ENCODE results near the gene TUBGCP5.

TUBGCP5 gene

DNA sequence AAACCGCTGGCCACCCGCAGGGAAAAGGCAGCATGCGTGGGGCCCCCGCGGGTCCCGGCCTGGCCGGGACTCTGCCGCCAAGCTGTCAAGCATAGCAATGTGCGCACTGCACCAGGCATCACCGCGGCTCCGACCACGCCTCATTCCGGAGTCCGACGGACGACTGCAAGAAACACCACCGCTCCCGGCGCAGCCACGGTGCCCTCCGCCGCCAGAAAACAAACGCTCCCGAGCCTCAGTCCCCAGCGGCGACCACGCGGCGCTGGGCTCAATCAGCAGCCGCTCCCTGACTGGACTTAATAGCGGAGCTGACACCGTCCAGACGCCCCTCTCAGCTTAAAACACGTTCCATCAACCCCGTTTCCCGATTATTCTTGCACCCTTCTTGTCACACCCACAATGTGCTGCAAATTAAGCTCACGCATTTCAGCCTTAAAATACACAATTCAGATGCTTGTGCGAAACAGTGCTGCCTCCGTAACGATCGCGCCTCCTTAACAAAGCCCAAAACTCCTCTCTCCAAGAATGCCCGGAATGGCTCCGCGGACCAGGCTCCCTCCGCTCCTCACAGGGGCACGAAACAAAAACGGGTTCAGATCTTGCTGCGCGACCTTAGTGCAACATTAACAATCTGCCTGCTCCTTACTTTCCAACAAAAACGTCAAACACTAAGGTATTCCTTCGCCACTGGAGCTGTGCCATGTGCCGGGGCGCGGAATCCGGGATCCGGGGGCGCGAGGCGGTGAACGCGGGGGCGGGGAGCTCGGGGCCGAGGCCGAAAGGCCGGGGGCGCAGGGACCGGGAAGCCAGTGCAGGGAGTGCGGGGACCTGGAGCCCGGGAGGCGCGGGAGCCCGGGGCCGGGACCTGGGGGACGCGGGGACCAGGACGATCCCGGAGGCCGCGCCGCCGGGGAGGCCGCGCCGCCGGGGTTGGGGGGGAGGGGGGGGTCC, 59.9 kb downstream of the TUBGCP5 start:
- in situ Hi-C loops (cut with MboI; ENCODE audit: low sequenced_read_pairs), result no loop called here

DNA sequence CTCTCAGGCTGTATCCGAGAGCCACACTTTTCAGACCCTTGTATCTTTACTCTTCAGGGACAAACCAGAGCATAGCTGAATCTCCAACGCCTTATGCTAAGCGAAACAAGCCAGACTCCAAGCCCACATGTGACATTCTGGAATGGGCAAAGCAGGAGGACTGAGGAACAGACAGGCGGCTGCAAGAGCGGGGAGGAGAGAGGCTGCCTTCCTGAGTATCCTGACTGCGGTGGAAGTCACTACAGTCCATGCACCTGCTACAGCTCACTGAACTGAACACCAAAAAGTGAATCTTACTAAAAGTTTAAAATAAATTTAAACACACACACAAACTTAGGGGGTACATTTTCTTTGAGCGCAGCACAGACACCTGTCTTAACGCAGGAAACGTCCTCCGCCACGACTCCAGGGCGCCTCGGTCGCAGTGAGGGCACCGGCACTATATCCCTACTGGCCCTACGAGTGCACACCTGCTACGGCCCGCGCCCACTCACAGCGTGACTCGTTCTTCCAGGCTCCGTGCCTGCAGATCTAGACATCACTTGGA, 60.6 kb downstream of the TUBGCP5 start:
- in situ Hi-C loops (cut with MboI; ENCODE audit: low sequenced_read_pairs), result no loop called here

DNA sequence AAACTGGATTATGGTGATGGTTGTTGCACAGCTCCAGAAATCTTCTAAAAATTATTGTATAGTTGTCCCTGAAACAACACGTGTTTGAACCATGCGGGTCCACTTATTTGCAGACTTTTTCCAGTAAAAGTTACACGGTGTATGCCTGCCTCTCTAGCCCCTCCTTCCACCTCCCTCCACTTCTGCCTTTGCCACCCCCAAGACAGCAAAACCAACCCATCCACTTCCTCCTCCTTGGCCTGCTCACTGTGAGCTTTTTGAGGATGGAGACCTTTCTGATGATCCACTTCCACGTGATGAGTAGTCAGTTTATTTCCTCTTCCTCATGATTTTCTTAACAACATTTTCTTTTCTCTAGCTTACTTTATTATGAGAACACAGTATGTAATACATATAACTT, 64.6 kb downstream of the TUBGCP5 start:
- in situ Hi-C loops (cut with MboI; ENCODE audit: low sequenced_read_pairs), result no loop called here

DNA sequence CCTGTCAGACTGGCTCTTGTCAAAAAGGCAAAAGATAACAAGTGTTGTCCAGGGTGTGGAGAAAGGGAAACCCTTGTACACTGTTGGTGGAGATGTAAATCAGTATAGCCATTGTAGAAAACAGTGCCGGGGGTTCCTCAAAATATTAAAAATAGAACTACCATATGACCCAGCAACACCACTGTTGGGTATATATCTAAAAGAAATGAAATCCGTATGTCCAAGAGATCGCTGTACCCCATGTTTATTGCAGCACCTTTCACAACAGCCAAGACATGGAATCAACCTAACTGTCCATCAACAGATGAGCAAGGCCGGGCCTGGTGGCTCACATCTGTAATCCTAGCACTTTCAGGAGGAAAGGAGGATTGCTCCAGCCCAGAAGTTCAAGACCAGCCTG, 65.4 kb downstream of the TUBGCP5 start:
- in situ Hi-C loops (cut with MboI; ENCODE audit: low sequenced_read_pairs), result no loop called here

DNA sequence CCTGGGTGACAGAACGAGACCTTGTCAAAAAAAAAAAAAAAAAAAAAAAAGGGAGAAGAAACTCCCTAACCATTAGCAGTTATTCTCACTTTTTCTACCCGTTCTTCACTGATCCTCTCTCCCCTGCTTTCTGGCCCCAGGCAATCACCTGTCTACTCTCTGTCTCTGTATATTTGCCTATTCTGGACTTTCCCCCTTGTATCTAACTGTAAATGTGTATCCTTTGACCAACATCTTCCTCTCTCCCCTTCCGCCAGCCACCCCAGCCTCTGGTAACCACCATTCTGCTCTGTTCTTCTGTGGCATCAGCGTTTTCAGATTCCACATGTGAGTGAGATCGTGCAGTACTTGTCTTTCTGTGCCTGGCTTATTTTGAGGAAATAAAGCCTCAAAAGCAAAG, 66.1 kb downstream of the TUBGCP5 start:
- in situ Hi-C loops (cut with MboI; ENCODE audit: low sequenced_read_pairs), result no loop called here

DNA sequence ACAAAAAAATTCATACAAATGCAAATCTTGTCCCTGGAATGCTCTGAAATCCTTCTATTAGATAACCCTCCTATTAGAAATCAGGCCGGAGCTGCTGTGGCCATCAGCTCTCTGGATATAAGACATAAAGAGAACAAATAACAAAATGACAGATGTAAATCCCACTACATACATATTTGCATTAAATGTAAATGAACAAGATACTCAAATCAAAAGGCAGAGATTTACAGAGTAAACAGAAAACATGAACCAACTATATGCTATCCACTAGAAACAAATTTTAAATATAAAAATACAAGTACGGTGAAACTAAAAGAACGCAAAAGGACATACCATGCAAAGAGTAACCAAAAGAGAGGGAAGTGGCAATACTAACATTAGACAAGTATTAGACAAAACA, 69.9 kb downstream of the TUBGCP5 start:
- in situ Hi-C loops (cut with MboI; ENCODE audit: low sequenced_read_pairs), result no loop called here

DNA sequence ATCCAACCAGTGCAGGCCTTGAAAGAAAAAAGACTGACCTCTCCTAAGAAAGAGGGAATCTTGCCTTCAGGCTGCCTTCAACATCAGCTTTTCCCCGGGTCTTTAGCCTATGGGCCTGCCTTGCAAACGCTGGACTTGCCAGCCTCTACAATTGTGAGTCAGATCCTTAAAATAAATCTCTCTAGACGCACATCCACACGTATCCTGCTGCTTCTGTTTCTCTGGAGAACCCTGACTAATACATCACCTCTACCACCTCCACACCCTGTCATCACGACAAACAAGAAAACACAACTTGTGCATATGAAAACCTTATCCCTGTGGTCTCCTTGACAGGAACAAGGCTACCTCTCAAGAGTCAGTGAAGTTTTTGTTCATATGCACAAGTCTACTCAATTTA, 71.0 kb downstream of the TUBGCP5 start:
- in situ Hi-C loops (cut with MboI; ENCODE audit: low sequenced_read_pairs), result no loop called here

DNA sequence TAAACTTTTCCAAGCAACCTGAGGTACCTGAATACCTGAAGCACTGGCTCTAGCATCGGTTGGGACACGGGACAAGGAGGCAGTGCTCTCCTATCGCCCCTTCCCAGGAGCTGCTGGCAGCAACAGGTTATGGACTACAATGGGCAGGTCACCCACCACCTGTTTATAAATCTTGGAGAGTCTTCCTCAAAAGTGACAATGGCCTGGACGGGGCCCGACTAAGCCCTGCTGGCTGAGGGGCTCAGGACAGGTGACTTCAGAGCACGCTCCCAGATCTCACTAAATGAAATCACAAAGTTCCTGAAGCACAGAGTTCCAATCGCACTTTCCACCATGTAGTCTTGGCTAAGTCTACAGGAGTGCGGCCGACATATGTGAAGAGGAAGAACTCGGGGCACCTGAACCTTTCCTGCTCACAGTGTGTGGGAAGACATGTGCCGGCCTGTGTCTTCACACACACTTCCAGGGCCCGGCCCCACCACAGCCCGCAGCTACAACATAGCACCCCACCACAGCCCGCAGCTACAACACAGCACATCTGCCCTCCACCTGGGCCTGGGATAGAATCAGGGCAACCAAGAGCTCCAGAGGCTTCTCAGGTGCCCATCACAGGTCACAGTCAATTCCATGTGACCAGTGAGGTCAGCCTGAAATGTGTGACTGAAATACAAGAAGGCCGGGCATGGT, 72.1 kb downstream of the TUBGCP5 start:
- in situ Hi-C loops (cut with MboI; ENCODE audit: low sequenced_read_pairs), result no loop called here

DNA sequence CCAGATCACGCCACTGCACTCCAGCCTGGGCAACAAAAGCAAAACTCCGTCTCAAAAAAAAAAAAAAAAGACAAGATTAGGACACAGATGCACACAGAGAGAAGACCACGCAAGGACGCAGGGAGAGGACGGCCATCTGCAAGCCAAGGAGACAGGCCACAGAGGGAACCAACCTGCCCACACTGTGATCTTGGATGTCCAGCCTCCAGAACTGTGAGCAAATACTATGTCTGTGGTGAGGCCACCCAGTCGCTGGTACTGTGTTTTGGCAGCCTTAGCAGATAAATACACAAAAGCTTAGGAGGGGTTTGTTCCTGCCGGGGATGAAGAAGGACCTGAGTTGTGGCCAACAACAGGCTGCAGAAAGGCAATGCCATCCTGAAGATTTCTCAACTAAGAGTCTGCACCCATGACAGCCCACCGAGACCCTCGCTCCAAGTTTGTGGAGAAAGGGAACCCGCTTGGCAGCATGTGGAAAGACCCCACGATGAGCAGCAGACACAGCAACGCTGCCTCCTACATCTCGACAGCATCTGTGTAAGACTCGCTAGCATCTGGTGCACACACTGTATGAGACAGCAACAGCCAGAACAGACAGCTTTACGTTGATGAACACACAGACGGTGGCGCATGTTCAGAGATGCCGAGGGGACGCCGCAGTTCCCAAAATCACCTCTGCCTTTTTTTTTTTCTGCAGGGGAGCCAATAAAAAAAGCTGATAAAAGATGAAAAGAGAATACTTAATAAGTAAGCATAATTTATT, 72.9 kb downstream of the TUBGCP5 start:
- in situ Hi-C loops (cut with MboI; ENCODE audit: low sequenced_read_pairs), result no loop called here

DNA sequence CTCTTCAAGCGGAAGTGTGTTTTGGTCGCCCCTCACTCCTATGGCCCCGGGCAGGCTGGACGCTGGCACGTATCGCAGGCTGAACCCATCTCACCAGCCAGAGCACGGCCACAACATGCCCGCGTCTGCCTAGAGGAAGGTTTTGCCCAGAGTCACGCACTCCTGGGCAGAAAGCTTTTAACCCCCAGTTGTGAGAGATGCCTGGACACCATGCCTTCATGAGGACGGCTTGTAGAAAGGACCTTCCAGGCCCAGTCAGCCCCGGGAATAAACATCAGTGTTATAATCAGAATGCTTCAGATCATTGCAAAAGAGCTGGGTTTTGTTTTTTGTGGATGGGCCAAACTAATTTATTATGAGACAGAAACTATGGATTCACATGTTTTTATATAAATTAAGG, 75.7 kb downstream of the TUBGCP5 start:
- in situ Hi-C loops (cut with MboI; ENCODE audit: low sequenced_read_pairs), result no loop called here

DNA sequence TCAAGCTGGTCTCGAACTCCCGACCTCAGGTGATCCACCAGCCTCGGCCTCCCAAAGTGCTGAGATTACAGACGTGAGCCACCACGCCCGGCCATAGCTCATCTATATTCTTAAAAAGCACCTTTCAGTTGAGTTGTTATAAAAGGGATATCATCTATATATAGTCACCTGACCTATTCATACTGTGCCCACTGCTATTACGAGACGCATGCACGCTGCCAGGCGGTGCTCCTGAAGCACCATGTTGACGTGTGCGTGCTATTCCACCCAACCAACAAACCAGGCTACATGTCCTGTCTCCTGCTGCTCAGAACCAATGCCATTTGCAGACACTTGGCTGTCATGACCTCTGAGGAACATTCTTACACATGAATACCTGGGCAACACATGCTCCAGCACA, 76.8 kb downstream of the TUBGCP5 start:
- in situ Hi-C loops (cut with MboI; ENCODE audit: low sequenced_read_pairs), result no loop called here

DNA sequence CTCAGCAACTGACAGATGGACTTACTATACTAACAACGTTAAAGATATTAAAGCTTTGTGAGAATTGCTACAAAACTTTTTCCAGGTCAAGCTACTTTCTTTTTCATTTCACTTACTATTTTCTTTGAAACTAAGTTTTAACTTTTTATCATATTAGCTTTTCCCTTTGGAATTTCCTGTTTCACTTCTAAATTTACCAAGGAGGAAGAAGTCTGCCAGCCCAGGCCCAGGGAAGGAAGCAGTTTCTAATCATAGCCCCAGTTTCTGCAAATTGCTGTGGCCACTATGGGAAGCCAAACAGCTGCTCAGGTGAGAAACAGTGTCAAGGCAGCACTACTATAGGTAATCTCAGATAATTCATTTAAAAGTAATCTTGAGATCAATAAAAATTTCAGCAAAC, 77.6 kb downstream of the TUBGCP5 start:
- in situ Hi-C loops (cut with MboI; ENCODE audit: low sequenced_read_pairs), result no loop called here

DNA sequence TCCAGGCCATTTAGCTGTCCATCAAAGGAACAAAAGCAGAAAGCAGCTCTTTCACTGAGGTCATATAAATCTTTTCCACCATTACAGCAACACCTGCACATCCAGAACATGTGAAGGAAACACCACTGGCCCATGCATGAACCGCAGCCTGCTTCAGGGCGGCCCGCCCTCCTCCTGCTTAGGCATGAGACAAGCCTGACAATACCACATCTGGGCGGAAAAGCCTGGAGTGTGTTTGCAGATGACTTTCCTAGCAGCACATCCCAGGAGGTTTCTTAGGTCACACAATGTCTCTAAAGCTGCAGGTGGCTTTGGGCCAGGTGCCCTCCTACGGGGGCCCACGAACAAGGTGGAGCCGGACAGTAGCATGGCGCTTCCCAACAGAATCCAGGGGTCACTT, 78.8 kb downstream of the TUBGCP5 start:
- in situ Hi-C loops (cut with MboI; ENCODE audit: low sequenced_read_pairs), result no loop called here

DNA sequence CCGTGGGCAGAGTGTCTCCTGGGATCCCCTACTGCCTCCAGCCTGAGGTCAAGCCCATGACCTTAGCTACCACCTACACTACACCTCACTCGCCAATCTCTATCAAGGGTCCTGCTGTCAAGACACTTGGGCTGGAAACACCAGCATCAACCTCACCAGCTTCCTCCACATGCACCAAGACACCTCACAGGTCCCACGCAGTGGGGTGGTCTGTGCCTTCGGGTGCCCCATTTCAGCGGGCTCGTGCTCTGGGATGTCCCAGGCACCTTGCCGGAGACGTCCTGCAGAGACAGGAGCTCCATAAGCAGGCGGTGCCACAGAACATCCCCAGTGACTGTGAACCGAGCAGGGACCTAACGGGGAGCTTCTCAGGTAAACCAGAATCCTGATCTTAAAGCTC, 79.2 kb downstream of the TUBGCP5 start:
- in situ Hi-C loops (cut with MboI; ENCODE audit: low sequenced_read_pairs), result no loop called here

DNA sequence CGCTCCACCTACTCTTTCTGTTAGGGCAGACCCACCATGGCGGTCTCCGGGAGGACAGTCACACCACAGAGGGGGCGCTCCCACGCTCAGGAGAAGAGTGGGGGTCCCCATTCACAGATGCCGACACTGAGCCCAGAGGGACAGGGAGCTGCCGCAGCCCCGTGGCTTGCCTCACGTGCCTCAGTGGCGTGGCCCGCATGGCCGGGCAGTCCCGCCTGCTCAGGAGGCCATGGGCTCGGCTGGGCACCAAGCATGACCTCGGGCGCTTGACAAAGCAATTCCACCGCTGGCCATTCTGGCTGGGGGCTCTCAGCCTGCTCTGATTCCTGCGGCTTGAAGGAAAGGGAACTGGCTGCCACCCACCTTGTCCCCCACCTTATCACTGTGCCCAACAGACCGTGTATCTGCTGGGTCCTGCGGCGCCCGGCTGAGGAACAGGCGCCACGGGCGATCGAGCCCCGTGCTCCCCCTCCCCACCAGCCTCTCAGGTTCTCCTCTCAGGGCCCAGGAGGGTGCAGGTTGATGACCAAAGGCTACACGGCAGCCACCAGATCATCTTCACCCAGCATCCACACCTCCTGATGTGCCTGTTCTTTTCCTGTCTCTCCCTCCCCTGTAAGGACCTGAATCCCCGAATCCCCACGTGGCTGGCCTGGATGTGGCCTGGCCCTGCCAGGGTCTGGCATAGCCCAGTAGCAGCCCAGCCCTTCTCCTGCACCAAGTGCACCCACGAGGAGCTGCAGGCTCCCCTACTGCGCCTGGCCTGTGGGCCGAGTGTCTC, 79.9 kb downstream of the TUBGCP5 start:
- in situ Hi-C loops (cut with MboI; ENCODE audit: low sequenced_read_pairs), result no loop called here

DNA sequence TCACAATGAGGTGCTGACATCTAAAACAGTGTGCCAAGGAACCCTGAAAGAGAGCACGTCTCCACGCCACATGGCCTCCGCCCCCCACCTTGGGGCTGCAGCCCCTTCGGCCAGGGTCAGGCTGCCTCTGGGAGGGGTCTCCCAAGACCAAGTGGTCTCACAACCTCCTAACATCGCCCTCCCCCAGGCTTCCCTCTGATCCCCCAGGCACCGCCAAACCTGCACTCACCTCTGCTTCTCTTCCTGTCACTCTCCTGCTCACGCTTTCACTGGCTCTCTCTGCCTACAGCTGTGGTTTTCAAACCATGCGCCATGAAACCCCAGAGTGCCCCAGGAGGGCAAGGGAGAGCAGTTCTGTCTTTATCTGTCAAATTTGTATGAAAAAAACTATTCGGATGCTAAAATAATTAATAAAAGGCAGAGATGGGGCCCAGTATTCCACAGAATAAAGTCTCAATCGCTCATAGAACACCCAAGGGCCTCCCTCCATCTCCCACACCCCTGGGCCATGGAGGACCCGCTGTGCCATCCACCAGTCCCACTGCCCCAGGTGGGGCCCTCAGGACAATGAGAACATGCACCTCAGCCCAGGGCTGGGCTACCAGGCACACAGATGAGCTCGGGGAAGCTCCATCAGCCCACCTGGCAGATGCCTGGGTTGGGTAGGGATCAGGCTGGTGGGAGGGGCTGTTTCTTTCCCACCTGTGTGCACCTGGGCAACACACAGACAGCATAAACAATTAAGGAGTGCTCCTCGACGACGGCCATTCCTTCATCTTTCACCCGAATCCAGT, 80.7 kb downstream of the TUBGCP5 start:
- in situ Hi-C loops (cut with MboI; ENCODE audit: low sequenced_read_pairs), result no loop called here

DNA sequence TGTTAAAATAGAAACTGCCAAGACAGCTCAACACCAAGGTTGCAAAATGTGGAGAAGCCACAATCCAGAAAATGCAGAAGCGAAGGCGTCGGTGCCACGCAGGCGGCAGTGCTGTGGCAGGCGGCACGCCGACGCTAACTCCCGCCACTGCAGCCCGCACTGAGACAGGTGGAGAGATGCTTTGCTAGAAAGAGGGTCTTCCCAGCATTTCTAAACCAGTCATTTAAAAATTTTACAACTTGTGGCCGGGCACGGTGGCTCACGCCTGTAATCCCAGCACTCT, 82.5 kb downstream of the TUBGCP5 start:
- in situ Hi-C loops (cut with MboI; ENCODE audit: low sequenced_read_pairs), result no loop called here

DNA sequence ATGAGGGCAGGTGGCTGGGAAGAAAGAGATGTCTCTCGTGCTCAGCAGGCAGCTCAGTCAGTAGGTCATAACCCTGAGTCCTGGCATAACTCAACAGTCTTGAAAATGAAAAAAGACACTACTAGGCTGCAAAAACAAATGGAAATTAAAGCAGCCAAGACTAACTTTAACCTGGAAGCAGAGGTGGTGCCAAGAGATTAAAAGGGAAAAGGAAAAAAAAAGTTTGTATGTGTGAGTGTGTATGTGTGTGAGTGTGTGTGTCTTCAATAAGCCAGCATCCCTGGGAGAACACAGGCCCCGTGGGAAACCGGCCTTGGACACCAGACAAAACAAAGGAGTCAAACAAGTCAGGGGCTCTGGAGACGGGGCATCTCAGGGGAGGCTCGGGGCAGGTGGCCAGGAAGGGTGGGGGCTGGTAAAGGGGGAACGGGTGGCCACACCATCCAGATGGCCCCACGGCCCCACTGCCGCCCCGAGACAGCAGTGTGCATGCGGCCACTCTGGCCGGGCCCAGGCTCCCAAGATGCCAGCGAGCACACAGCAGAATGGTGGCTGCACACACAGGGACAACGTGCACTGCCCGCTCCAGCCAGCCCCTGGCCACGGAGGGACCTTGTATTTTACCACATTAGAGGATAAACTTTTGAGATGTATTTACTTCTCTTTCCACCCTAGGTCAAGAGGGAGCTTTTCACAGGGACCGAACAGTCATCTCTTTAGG, 83.0 kb downstream of the TUBGCP5 start:
- in situ Hi-C loops (cut with MboI; ENCODE audit: low sequenced_read_pairs), result no loop called here

DNA sequence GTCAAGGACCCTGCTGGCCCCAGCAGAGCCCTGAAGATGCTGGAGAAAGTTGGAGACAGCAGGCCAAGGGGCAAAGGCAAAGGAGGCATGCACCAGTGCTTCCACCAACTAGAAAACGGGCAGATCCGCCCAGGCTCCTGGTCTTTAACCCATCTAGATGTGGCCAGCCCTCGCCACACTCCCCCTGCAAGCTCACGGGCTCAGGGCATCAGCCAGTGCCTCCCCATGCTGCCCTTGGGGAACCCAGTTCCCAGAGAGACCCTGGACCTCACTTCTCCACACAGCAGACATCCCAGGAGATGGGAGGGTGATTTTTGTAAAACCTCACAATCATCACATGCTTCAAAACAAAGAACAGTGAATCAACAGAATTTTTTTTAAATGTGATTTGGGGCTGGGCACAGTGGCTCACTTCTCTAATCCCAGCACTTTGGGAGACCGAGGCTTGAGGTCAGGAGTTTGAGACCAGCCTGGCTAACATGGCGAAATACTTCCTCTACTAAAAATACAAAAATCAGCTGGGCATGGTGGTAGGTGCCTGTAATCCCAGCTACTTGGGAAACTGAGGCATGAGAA, 83.7 kb downstream of the TUBGCP5 start:
- in situ Hi-C loops (cut with MboI; ENCODE audit: low sequenced_read_pairs), result no loop called here
